HG03521 (cell line): ENCODE data around the gene ZNF526.

ENCODE experiments used
- ATAC-seq: cut with Tn5 transposase; IDR thresholded peaks from one replicate; pipeline ENCODE4 v1.9.1; 2021; ENCODE audit warnings: mild to moderate bottlenecking, moderate library complexity; ENCODE audit not compliant: unreplicated experiment

Gene ZNF526

DNA sequence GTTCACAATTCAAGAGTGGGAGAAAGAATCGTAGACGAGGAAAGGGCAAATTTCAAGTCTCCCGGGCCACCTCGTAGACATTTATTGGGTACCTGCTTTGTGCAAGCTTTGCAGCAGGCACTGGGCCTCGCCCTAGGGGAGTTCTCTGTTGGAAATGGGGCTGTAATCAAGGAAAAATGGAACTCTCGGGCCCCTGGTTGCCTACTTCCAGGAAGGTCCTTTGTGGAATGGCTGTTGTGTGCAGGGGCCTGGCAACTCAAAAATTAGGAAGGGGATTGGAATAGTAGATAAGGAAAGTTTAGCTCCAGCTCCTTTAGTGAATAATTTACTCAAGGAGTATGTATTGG, 612 bp downstream of the ZNF526 start:
- ATAC-seq: no peak

DNA sequence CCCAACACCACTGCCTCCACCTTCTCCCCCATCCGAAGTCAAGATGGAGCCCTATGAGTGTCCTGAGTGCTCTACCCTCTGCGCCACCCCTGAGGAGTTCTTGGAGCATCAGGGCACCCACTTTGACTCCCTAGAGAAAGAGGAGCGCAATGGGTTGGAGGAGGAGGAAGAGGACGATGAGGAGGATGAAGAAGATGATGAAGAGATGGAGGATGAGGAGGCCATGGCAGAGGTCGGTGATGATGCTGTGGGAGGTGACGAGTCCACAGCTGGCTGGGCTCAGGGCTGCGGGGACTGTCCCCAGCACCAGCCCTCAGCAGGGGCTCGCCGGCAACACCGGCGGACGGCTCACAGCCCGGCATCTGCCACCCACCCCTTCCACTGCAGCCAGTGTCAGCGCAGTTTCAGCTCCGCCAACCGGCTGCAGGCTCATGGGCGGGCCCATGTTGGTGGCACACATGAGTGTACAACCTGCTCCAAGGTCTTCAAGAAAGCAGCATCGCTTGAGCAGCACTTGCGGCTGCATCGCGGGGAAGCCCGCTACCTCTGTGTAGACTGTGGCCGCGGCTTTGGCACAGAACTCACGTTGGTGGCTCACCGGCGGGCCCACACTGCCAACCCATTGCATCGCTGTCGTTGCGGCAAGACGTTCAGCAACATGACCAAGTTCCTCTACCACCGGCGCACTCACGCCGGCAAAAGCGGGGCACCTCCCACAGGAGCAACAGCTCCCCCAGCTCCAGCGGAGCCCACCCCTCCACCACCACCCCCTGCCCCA, 5.0 kb downstream of the ZNF526 start:
- ATAC-seq: no peak

DNA sequence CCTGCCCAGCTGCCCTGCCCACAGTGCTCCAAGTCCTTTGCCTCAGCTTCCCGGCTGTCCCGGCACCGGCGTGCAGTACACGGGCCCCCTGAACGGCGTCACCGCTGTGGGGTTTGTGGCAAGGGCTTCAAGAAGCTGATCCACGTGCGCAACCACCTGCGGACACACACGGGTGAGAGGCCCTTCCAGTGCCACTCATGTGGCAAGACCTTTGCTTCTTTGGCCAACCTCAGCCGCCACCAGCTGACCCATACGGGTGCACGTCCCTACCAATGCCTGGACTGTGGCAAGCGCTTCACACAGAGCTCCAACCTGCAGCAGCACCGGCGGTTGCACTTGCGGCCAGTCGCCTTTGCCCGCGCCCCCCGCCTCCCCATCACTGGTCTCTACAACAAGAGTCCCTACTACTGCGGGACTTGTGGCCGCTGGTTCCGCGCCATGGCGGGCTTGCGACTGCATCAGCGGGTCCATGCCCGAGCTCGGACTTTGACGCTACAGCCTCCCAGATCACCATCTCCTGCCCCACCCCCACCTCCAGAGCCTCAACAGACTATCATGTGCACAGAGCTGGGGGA, 5.7 kb downstream of the ZNF526 start:
- ATAC-seq: no peak

DNA sequence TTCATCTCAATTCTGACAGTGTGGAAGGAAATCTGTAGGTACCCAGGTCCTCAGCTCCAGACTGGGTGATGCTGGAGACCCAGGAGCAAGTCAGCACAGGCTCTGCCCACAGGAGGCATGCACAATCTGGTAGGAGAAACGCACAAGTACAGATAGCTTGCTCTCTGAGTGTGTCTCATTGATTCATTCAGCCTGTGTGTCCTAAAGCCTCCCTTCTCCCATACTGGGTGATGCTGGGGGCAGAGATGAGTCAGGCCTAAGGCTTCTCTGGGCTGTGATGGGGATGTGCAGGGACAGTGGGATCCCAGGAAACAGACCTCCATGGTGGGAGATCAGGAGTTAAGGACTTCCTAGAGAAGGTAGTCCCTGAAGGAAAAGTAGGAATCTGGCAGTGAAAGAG, 6.8 kb downstream of the ZNF526 start:
- no peak for ATAC-seq

DNA sequence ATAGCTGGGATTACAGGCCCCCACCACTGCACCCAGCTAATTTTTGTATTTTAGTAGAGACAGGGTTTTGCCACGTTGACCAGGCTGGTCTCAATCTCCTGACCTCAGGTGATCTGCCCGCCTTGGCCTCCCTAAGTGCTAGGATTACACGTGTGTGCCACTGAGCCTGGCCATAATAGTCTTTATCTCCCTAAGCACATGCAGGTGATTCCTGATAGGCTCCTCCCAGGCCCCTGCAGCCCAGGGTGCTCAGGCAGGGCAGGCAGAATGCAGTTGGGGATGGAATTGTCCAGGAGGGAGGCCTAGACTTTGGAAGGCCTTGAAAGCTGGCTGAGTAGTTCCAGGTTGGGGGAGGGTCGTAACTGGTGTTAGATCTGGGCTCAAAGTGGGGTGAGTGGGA, 8.5 kb downstream of the ZNF526 start:
- ATAC-seq: no peak

DNA sequence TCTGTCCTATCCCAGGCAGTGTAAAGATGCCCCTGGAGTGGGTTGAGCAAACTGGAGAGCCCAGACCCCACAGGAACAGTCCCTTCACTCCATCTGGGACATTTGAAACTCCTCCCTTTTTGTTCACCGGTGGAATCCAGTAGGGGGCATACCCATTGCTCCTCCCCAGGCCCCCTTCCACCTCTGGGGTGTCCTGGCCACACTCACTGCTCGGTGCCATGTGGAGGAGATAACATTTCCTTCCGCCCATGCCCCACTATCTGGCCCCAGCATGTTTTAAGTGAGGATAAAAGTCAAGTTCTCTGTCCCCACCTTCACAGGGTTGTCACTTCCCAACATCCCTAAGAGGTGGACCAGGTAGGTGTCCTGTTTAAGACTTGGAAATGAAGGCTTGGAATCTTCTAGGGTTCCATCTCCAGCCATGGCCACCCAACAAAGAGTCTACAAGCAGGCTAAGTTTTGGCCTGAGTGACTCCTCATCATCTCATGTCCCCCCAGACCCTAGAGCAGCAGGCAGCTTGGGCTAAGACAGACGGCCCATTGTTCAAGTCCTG, 9.3 kb downstream of the ZNF526 start:
- ATAC-seq: no peak

DNA sequence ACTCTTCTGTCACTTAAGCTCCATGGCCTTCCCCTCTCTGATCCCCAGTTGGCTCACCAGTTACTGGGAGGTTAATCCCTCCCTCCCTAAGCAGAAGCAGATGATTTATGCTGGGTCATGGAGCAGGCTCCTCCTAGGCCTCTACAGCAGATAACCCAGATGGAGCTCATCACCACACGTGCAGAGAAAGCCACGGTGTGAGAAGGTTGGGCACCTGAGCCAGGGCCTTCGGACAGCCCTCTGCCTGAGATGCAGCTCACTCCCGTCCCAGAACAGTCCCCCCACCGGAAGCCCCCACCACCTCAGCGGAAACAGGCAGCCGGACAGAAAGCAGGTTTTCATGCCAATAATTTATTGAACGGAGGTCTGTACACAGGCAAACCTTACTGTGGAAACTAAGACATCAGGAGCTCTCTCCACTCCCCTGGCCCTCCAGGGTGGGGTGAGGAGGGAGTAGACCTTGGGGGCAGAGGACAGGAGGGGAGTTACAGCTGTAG, 9.8 kb downstream of the ZNF526 start:
- ATAC-seq: no peak

DNA sequence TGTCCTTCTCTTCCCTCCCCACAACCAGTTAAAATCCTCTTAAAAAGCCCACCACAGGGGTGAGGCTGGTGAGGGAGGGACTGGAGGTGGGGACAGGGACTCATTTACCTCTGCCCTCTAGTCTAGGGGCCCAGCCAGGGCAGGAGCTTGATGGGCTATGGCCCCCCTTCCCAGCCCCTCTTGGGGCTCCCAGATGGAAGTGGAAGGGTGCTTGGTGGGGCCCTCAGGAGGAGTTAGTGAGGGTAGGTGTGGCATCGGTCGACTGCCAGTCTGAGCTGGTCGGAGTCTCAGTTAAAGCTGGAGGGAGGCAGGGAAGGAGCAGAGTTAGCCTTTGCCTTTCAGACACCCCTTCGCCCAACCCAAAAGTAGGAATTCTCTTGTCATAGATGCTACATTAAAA, 10.5 kb downstream of the ZNF526 start:
- ATAC-seq: no peak

DNA sequence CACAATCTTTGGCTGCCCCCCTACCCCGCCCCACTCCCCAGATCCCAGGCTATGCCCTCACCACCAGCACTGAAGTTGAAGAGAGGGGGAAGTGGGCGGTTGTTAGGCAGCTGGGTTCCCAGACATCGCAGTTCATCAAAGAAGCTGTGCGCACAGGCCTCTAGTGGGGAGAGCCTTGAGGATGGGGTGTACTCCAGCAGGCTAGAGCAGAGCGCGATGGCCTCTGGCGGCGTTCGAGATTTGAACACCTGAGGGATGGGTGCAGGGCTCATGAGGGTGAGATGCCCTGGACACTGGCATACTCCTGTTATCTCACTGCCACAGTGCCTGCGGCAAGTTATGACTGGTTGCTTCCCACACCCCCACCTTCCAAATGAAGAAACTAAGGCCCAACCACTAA, 12.3 kb downstream of the ZNF526 start:
- no peak for ATAC-seq

DNA sequence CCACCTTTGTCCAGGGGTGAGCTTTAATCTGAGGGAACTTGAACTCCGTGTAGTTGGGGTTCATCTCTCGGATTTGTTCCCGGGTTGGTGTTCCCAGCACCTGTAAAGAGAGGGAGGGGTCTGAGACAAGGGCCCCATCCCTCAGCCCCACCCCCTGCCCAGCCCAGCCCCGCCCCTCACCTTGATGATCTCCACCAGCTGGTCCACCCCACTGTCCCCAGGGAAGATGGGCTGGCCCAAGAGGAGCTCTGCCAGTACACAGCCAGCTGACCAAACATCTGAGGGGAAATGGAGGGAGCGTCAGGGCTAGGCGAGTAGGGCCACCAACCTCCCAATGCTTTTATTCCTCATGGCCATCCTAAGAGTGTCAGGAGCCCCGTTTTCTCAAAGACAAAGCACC, 13.0 kb downstream of the ZNF526 start:
- no peak for ATAC-seq

DNA sequence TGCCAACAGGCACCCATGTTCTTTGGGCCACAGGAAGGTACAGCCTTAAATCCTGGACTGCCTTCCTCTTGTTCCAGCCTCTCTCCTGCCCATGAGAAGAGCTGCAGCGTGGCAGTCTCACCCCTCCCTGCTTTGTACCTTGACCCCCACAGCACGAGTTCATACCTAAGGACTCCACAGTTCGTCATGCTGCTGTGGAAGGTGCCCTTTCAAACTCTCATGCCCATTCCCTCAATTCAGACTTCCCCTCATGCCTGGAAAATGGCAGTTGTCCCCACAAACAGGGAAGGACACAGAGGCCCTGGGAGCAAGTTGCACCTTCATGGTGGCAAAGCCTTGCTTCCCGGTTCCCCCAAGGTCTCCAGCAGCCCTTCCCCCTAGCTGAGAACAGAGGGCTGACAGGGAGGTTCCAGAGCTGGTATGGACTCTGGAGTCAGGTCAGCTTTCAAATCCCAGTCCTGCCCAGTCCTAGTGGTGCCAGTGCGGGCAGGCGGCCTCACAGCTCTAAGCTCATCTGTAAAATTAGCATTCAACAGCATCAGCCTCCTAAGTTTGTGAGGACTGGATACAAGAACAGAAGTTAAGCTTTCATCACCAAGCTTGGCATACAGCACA, 13.7 kb downstream of the ZNF526 start:
- no peak for ATAC-seq

DNA sequence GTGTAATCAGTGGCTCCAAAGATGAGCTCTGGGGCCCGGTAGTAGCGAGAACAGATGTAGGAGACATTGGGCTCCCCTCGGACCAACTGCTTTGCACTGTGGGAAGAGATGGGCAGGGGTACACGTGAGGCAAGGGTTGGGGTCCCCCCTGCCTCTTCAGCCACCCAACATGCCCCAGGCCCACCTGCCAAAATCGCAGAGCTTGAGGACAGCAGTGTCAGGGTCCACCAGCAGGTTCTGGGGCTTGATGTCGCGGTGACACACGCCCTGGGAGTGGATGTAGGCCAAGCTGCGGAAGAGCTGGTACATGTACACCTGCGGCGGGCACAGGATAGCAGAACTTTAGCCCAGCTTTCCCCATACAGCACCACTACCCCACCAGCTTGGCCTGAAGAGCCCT, 14.3 kb downstream of the ZNF526 start:
- ATAC-seq: no peak

DNA sequence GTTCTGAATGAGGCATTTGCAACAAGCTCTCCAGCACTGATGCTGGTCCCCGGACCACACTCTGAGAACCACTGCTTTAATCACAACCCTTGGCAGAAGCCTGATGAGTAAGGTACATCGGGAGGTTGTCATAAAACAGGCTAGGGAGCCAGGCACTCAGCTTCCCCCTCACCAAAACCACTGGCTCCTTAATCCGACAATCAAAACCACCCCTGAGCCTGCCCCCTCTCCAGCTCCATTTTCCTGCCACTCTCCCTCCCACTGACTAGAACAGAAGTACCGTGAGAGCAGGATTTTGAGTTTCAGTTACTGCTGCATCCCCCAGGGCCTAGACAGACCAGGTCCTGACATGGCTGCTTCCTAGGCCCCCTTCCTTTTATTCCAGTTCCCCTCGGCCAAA, 15.1 kb downstream of the ZNF526 start:
- ATAC-seq: no peak

DNA sequence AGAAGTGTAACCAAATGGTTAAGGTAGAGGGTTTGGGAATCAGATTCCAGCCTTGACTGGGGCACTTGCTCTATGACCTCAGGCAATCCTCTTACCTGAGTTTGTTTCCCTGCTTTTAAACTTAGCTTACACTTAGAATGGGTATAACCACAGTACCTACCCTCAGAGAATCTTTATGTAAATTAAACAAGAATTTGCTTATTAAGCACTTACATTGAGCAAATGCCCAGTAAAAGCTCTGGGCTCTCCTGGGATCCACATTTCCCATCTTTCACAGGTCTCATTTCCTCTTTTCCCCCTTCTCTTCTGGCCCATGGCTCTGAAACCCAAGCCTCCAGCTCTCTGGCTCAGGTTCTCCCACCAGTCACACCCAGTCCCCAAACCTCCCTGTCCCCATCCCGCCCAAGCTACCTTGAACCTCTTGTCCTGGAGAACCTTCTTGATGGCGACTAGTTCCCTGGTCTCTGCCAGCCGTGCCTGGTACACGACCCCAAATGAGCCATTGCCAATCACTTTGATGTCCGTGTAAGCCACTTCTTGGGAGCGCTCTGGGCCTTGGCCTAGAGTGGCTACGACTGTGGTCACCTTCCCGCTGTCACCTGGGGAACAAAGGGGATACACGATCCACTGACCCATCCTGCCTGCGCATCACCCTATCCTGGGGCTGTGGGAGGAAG, 19.6 kb downstream of the ZNF526 start:
- no peak for ATAC-seq

DNA sequence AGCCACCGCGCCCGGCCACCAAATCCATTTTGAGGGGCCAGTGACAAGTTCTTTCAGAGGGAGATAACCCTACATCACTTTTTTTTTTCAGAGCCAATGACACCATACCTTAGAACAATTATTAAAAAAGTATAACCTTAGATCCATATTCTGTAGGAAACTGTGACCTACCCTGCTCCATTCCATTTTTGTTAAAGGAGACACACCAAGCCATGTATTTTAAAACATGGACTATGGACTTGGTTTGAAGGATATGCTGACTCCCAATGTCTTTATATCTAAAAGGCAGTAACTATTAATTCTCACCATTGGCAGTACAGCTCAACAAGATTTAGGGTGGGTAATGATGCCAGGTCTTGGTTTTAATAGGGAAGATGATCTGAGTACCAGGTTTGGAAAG, 21.2 kb downstream of the ZNF526 start:
- no peak for ATAC-seq

DNA sequence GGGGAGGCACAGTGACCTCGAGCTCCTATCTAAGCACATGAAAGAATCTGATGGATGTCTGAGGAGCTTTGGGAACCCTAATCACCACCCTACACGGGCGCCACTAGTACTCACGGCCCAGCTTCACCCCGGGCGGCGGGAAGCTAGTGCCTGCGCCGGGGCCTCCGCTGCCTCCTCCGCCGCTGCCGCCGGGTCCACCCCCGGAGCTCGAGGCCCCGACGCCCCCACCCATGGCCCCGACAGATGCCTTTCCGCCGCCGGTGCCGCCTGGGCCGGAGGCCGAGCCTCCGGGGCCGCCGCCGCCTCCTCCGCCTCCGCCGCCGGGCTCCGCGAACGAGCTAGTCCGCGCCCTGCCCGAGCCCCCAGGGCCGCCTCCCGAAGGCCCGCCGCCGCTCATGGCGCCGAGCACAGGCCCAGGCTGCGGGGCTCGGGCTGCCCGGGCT, 22.0 kb downstream of the ZNF526 start:
- peak; percentile 4 for ATAC-seq

DNA sequence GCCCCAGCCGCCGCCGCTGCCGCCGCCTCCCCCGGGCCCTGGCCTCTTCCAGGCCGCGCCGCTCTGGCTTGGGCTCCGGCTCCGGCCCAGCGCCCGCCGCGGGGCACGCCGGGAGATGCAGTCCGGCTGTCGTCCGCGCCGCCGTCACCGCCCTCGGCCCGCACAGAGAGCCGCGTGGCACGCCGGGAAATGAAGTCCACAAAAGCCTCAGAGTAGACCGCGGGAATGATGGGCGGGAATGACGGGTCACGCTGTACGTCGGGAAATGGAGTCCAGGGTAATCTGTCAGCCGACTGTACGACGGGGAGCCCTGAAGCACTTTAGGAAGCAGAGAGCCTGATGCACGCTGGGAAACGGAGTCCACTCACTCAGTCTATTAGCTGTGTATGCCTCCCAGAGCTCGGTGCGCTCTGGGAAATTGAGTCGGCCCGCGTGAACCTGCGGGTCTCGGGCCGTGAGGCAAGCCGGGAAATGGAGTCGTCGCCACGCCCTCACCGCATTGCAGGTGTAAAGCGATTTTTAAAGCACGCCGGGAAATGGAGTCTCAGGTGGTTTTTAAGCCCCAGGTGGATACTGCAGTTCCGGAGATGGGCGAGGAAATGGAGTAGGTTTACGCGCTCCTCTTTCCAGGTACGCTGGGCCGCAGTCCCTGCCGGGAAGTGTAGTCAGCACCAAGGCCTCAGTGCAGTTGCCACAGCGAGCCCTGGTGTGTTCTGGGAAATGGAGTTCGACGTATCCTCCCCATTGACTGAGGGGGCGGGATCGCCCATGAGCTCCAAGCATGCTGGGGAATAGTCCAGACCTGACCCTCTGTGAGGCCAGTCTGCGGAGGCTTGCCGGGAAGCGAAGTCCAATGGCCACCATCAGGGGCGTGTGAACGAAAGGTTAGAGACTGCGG, 22.6 kb downstream of the ZNF526 start, which contains the start of gene GSK3A:
GSK3A (minus strand) TSS at position 91 of the 898 bp plus-strand sequence. CDS start 137 bp downstream, outside the sequence.
- peak; percentile 58 for ATAC-seq

DNA sequence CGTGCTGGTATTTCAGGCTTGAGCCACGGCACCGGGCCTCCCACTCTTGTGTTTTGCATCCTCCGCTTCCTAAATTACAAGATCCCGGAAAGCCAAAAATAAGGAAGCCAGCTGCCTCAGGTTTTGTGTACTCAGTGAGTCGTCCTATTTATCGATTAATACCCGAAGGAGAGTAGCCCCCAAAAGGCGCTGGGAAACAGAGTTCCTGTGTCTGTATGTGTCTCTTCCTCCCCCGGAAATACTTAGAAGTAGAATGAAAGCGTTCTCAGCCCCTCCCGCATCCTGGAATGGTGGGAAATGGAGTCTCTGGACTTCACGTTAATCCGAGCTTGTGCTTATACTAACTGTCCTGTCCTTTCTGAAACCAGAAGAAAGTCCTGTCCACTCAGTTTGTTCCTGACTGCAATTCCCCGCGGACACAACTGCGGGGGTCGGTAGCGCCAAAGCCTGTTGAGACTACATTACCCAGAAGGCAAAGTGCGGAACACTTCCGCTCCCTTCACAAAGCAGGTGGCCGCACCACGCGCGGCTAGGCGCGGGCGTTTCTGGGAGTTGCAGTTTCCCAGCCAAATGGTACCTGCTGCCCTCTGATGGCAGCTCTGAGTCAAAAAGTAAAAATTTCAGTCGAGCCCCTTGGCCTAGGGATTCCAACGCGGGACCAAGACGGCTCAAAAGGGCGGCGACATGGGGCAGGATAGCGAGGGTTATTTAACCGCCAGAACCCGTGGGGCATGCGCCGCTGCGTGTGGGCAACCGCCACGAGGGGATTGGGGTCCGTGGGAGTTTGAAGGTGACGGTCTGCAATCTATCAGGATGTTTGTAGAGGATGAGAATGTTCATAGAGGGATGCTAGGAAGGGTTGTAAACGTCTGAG, 24.5 kb downstream of the ZNF526 start:
- no peak for ATAC-seq

DNA sequence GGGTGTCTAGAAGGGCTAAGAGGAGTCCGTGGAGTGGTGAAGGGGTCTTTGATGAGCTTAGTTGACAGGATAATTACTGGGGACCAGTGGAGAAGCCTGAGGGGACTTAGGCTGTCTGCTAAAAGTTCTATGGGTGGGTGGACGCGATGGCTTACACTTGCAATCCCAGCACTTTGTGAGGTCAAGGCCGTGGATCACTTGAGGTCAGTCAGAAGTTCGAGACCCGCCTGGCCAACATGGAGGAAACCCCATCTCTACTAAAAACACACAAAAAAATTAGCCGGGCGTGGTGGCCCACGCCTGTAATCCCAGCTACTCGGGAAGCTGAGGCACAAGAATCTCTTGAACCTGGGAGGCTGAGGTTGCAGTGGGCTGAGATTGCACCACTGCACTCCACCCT, 25.1 kb downstream of the ZNF526 start:
- ATAC-seq: no peak
